Measurements from ENCODE around the gene SLC22A1. TPM values are rescaled to one million over a fixed set of nuclear protein-coding genes. Genes with fewer than 3 reads are reported as not detected.
"Not testable (repeated sequence)": the region's sequence is repeated elsewhere in the genome, so short reads cannot be mapped to it uniquely, and the experiment has no call there.

SLC22A1 gene
- total and polyA plus RNA-seq, 2 of the 4 experiments (the other 2 are of a cell fraction), result 0.10 TPM; not detected in 1

- H4K5ac ChIP-seq (ENCODE audit: low read depth, low read length), result no peak overlapping the region
- H4K20me1 ChIP-seq (ENCODE audit: insufficient read depth, low read length), result no peaks in the 10 kb centered on the region
- no peak overlapping the region for H2BK20ac ChIP-seq (ENCODE audit: low read depth, low read length)
- no peaks in the 10 kb centered on the region for H3K79me1 ChIP-seq (ENCODE audit: low read depth in 1 of 2, low read length in 2 of 2)
- no peak overlapping the region for H4K91ac ChIP-seq (ENCODE audit: insufficient read depth, low read depth, low read length)
- H2BK5ac ChIP-seq (ENCODE audit: low read depth, low read length, poor library complexity, severe bottlenecking), result no peak overlapping the region
- ChIA-PET POLR2A (ENCODE audit: unreplicated experiment) (no interaction called here), CTCF (interaction anchor here (1.5 kb wide), 1 partner anchor 343 kb away, joined by 3 read pairs; no protein-coding TSS in a partner anchor)
- no peak overlapping the region for H3K18ac ChIP-seq (ENCODE audit: low read depth, low read length)
- dilution Hi-C loops (cut with HindIII; ENCODE audit: low sequenced_read_pairs, unreplicated experiment) (no loop called here), intact Hi-C loops (cut with micrococcal nuclease) (no loop called here), in situ Hi-C loops (cut with MboI; ENCODE audit: low sequenced_read_pairs) (no loop called here)
- BruUV-seq (replicated peaks), result no TSS peak
- WGBS, 2 experiments (ENCODE audit: extremely low coverage in 2 of 2, insufficient read length in 1 of 2), result 91% methylated on average over 4 of the region's 6 CpGs; no CpG with 5 or more reads in 1 of the 2 experiments
- no peaks in the 10 kb centered on the region; the same call in 1 of the 2 replicates for H3K9me3 ChIP-seq (ENCODE audit: control insufficient read depth, insufficient read depth, low read length)
- no peak overlapping the region for H3K14ac ChIP-seq (replicated peaks; ENCODE audit: low read depth, low read length)
- no peaks in the 10 kb centered on the region for H3K4me1 ChIP-seq (ENCODE audit: control insufficient read depth, insufficient read depth, low read length)
- H3K9ac ChIP-seq (ENCODE audit: low read depth, low read length), result no peak overlapping the region
- H3K27me3 ChIP-seq (ENCODE audit: control insufficient read depth, insufficient read depth, low read length), result no peaks in the 10 kb centered on the region
- H3K4me2 ChIP-seq (ENCODE audit: low read depth, low read length), result no peak overlapping the region
- no peak overlapping the region for H4K8ac ChIP-seq (ENCODE audit: low read depth in 2 of 2, low read length in 2 of 2)
- no peak overlapping the region for H2AK9ac ChIP-seq (replicated peaks; ENCODE audit: low read depth, low read length, poor library complexity)
- H3K4me3 ChIP-seq (ENCODE audit: insufficient read depth, low read depth, low read length), result no peak overlapping the region
- no peak overlapping the region for H2BK120ac ChIP-seq (ENCODE audit: low read depth, low read length)
- peaks cover 2% of the 10 kb centered on the region; the same call in 1 of the 2 replicates for H3K9me1 ChIP-seq (ENCODE audit: insufficient read depth, low read length)
- H3K56ac ChIP-seq (ENCODE audit: extremely low read depth, insufficient read depth, low read length), result no peak overlapping the region
- H3K36me3 ChIP-seq (ENCODE audit: control insufficient read depth, insufficient read depth, low read length), result peaks cover 10% of the 10 kb centered on the region; the same call in 1 of the 2 replicates
- no peak overlapping the region for H2AFZ ChIP-seq (replicated peaks; ENCODE audit: low read length, poor library complexity)
- no peak overlapping the region for H2AK5ac ChIP-seq (ENCODE audit: low read depth, low read length)
- no peak overlapping the region for H3K27ac ChIP-seq (ENCODE audit: insufficient read depth, low read length)
- TF ChIP-seq SMC3 (IDR thresholded peaks at IDR 0.05; ENCODE audit: low read depth, low read length), result no peak
- TF ChIP-seq, protein P1, sequence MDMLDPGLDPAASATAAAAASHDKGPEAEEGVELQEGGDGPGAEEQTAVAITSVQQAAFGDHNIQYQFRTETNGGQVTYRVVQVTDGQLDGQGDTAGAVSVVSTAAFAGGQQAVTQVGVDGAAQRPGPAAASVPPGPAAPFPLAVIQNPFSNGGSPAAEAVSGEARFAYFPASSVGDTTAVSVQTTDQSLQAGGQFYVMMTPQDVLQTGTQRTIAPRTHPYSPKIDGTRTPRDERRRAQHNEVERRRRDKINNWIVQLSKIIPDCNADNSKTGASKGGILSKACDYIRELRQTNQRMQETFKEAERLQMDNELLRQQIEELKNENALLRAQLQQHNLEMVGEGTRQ (IDR thresholded peaks at IDR 0.05; ENCODE audit: low read depth, low read length), result no peak
- DNase-seq, result no peak
- no peak overlapping the region for H3K23ac ChIP-seq (ENCODE audit: low read depth, low read length)
- no peak overlapping the region for H2BK15ac ChIP-seq (ENCODE audit: low read depth, low read length)
- no peak for ATAC-seq (ENCODE audit: low read depth)
- no peak overlapping the region for H3K4ac ChIP-seq (ENCODE audit: low read depth, low read length)
Observed at GRCh38 chr6:160112628-160113299, 8.9 kb upstream of the SLC22A1 start.

DNA sequence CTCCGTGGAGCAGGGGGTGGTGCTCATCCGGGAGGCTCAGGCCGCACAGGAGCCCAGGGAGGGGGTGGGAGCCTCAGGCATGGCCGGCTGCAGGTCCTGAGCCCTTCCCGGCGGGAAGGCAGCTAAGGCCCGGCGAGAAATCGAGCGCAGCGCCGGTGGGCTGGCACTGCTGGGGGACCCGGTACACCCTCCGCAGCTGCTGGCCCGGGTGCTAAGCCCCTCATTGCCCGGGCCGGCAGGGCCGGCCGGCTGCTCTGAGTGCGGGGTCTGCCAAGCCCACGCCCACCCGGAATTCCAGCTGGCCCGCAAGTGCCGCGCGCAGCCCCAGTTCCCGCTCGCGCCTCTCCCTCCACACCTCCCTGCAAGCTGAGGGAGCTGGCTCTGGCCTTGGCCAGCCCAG, 7.1 kb upstream of the SLC22A1 start:
- H4K20me1 ChIP-seq (ENCODE audit: insufficient read depth, low read length); H2BK5ac ChIP-seq (ENCODE audit: low read depth, low read length, poor library complexity, severe bottlenecking); H2AK9ac ChIP-seq (replicated peaks; ENCODE audit: low read depth, low read length, poor library complexity); ATAC-seq (ENCODE audit: low read depth); H3K4me1 ChIP-seq (ENCODE audit: control insufficient read depth, insufficient read depth, low read length); H2BK20ac ChIP-seq (ENCODE audit: low read depth, low read length); H4K91ac ChIP-seq (ENCODE audit: insufficient read depth, low read depth, low read length); H3K36me3 ChIP-seq (ENCODE audit: control insufficient read depth, insufficient read depth, low read length); intact Hi-C loops (cut with micrococcal nuclease); H2BK15ac ChIP-seq (ENCODE audit: low read depth, low read length); H3K23ac ChIP-seq (ENCODE audit: low read depth, low read length); H3K79me1 ChIP-seq (ENCODE audit: low read depth in 1 of 2, low read length in 2 of 2); H3K4ac ChIP-seq (ENCODE audit: low read depth, low read length); H3K4me3 ChIP-seq (ENCODE audit: insufficient read depth, low read depth, low read length); H3K27me3 ChIP-seq (ENCODE audit: control insufficient read depth, insufficient read depth, low read length); POLR2A ChIA-PET (ENCODE audit: unreplicated experiment); H3K4me2 ChIP-seq (ENCODE audit: low read depth, low read length); H4K5ac ChIP-seq (ENCODE audit: low read depth, low read length); dilution Hi-C loops (cut with HindIII; ENCODE audit: low sequenced_read_pairs, unreplicated experiment); H3K9me1 ChIP-seq (ENCODE audit: insufficient read depth, low read length); H2BK120ac ChIP-seq (ENCODE audit: low read depth, low read length); H3K56ac ChIP-seq (ENCODE audit: extremely low read depth, insufficient read depth, low read length); H4K8ac ChIP-seq (ENCODE audit: low read depth in 2 of 2, low read length in 2 of 2); DNase-seq; H3K14ac ChIP-seq (replicated peaks; ENCODE audit: low read depth, low read length); H3K18ac ChIP-seq (ENCODE audit: low read depth, low read length); H3K27ac ChIP-seq (ENCODE audit: insufficient read depth, low read length); in situ Hi-C loops (cut with MboI; ENCODE audit: low sequenced_read_pairs); H3K9me3 ChIP-seq (ENCODE audit: control insufficient read depth, insufficient read depth, low read length); H3K9ac ChIP-seq (ENCODE audit: low read depth, low read length); H2AK5ac ChIP-seq (ENCODE audit: low read depth, low read length); BruUV-seq (replicated peaks); CTCF ChIA-PET; H2AFZ ChIP-seq (replicated peaks; ENCODE audit: low read length, poor library complexity): not testable (repeated sequence)
- WGBS, 2 experiments (ENCODE audit: extremely low coverage in 2 of 2, insufficient read length in 1 of 2), result 97% methylated on average over 5 of the region's 29 CpGs; no CpG with 5 or more reads in 1 of the 2 experiments
